Cardiac fibroblast (primary cell): ENCODE measurements around the gene TENM4.
"Not testable (repeated sequence)": the region's sequence is repeated elsewhere in the genome, so short reads cannot be mapped to it uniquely, and the experiment has no call there.

Experiments
- DNase-seq, 2 donors: peaks; one replicate each; pipeline versions ENCODE4 v3.0.0 to v3.0.0-alpha.2; 2010; ENCODE audit warnings: low read depth in 2 of 2
- H3K4me3 ChIP-seq, 2 donors: replicated peaks in 1 of 2; 1 replicate in 1 of 2; 2 replicates in 1 of 2; pipeline ENCODE4 v1.5.1; 2011; ENCODE audit warnings: low read depth in 2 of 2, low read length in 2 of 2, mild to moderate bottlenecking in 2 of 2, moderate library complexity in 1 of 2
- CTCF ChIP-seq: IDR thresholded peaks from one replicate; pipeline ENCODE4 v1.5.1; 2011; ENCODE audit warnings: low read depth, mild to moderate bottlenecking, low read length, inconsistent platforms

TENM4 gene

DNA sequence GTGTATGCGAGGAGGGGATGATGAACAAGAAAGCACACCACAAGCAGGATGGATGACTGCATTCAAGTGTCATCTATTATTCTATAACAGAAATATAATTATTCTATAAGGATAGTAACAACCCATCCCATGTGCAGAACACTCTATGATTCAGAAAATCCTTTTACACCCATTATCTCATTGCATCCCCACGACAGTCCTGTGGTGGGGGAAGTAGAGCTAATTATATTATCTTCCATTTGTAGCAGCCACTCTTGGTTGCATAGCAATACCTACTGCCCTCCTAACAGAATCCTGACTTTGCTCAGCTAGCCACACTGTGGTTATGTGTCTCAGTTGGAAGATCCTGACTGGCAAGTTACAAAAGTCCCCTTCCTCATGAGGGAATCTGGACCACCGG, 459.7 kb downstream of the TENM4 start:
- no peak for DNase-seq
- TF ChIP-seq CTCF, result no peak
- H3K4me3 ChIP-seq, result no peak overlapping the region

- no peak for DNase-seq
- H3K4me3 ChIP-seq, result no peak overlapping the region
- TF ChIP-seq CTCF, result no peak
Observed at GRCh38 chr11:78978831-78979230, 462.0 kb downstream of the TENM4 start.

GRCh38 chr11:78977848-78978247, 463.0 kb downstream of the TENM4 start:
- DNase-seq, H3K4me3 ChIP-seq: not testable (repeated sequence)

GRCh38 chr11:78977009-78977408, 463.8 kb downstream of the TENM4 start:
- H3K4me3 ChIP-seq, result no peak overlapping the region
- TF ChIP-seq CTCF, result no peak
- no peak for DNase-seq

DNA sequence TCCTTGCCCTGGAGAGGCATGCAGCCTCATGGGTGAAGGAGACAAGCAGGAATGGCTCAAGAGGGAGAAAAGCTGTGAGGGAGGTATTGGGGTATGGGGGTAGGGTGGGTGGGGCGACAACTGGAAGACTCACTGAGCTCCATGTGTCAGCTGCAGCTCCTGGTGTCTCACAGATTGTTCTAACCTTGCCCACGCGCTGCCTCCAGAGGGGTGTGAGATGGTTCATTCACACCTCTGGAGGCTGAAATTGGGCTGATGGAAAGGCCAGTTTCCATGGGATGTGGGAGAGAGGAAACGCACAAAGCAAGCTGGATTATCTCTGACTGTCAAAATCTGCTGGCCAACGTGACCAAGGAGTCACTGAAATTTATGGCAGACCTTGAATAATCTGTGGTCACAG, 465.7 kb downstream of the TENM4 start:
- no peak for TF ChIP-seq CTCF
- no peak overlapping the region for H3K4me3 ChIP-seq
- DNase-seq, result no peak

DNA sequence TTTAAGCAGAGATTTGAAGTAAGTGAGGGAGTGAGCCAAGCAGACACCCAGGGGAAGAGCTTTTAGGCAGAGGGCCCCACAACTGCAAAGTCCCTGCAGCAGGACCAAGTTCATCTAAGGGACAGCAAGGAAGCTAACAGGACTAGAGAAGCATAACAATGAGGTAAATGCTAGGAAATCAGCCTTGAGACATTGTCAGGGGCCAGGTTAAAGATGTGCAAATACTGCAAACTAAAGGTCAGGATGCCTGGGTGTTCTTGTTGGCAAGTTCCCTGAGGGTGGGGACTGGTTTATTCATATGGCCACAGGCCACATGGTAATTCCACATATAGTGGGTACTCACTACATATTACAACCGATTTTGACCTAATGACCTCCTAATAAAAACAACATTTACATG, 467.0 kb downstream of the TENM4 start:
- TF ChIP-seq CTCF, result no peak
- no peak overlapping the region for H3K4me3 ChIP-seq
- no peak for DNase-seq

DNA sequence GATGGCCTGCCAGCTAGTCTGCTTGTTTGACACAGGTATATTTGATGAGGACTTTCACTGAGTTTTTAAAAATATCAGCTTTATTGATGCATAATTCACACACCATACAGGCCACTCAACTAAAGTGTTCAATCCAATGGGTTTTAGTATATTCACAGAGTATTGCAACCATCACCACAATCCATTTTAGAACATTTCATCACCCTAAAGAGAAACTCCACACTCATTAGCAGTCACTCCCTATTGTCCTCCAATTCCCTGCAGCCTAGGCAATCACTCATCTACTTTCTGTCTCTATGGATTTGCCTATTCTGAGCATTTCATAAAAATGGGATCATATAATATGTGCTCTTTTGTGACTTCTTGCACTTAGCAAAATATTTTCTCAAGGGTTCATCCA, 468.2 kb downstream of the TENM4 start:
- no peak for TF ChIP-seq CTCF
- DNase-seq, result no peak
- no peak overlapping the region for H3K4me3 ChIP-seq
